Vagina (tissue), 2 donors: ENCODE results near the gene RAB19. TPM values are rescaled to one million over a fixed set of nuclear protein-coding genes. Genes with fewer than 3 reads are reported as not detected.
"Not testable (repeated sequence)": the region's sequence is repeated elsewhere in the genome, so short reads cannot be mapped to it uniquely, and the experiment has no call there.

ENCODE experiments used
- DNase-seq, 2 donors: peaks; one replicate each; pipeline ENCODE4 v3.0.0-alpha.2; 2017; ENCODE audit errors: extremely low spot score in 2 of 2
- H3K27ac ChIP-seq: fragments of 200-600 bp; sonication (generic); one replicate; pipeline ENCODE4 v1.5.1; 2019
- H3K27me3 ChIP-seq: fragments of 200-600 bp; sonication (generic); one replicate; pipeline ENCODE4 v1.5.1; 2019
- H3K36me3 ChIP-seq, 2 donors: fragments of 200-600 bp; sonication (generic); one replicate each; pipeline ENCODE4 v1.5.1; 2017 to 2019
- H3K4me1 ChIP-seq: fragments of 200-600 bp; sonication (generic); one replicate; pipeline ENCODE4 v1.5.1; 2019
- H3K4me3 ChIP-seq, 2 donors: fragments of 200-600 bp; sonication (generic); 1 replicate in 1 of 2; 2 replicates in 1 of 2; pipeline ENCODE4 v1.5.1; 2016 to 2019
- H3K9me3 ChIP-seq: fragments of 200-600 bp; sonication (generic); one replicate; pipeline ENCODE4 v1.5.1; 2019
- POLR2A ChIP-seq, 2 donors: fragments of 450-650 bp; IDR thresholded peaks; one replicate each; pipeline ENCODE4 v1.6.1; 2017; ENCODE audit warnings: antibody characterized with exemption in 2 of 2, mild to moderate bottlenecking in 2 of 2, moderate library complexity in 2 of 2
- POLR2AphosphoS5 ChIP-seq, 2 donors: sonication (generic); formaldehyde crosslinking; IDR thresholded peaks; one replicate each; pipeline ENCODE4 v1.9.0; 2017; ENCODE audit warnings: antibody characterized with exemption in 2 of 2, mild to moderate bottlenecking in 2 of 2, low read depth in 1 of 2; ENCODE audit not compliant: insufficient read depth in 1 of 2
- intact Hi-C: fragments of 100-400 bp; cut with DNase I; formaldehyde crosslinking; loops from one replicate; pipeline ENCODE4 v1.15.1; 2023
- total RNA-seq: library from RNA; depleted of rRNA; stranded (reverse); fragments of >200 nt; gene quantifications from one replicate; pipeline ENCODE4 v1.2.3, GENCODE V29; 2016
- TF ChIP-seq, protein P1 (sequence below), 3 experiments: fragments of 450-650 bp in 2 of 3; fragments of 200-600 bp in 1 of 3; sonication (generic) in 1 of 3; IDR thresholded peaks; one replicate each; pipeline ENCODE4 v1.5.1; 2017 to 2019; ENCODE audit warnings: antibody characterized with exemption in 3 of 3, mild to moderate bottlenecking in 2 of 3, moderate library complexity in 2 of 3

RAB19 gene
- total RNA-seq, 1 donor from 2014 or later, result not detected

DNA sequence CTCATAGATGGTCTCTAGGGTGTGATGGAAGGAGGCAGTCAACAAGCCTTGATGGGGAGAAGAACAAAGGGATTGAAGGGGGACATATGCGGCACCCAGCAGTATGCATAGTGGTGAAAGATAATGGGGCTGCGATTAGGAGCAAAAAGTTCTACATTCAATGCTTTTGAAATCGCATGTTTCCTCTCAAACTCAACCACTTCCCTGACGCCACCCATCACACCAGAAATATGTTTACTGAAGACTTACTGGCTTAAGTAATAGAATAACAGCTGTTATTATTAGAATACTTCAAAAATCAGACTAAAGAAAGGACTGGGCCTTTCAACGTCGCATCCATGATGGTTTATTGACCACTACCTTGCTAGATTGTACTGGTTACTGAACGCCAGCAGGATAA lies 44.0 kb downstream of the RAB19 start:
- Histone ChIP-seq H3K27ac (no peak overlapping the region), H3K36me3 (no peaks in the 10 kb centered on the region), H3K4me3 (no peak overlapping the region), H3K9me3 (no peaks in the 10 kb centered on the region), H3K4me1 (no peaks in the 10 kb centered on the region), H3K27me3 (no peaks in the 10 kb centered on the region)
- intact Hi-C loops, result no loop called here
- no peak for TF ChIP-seq POLR2AphosphoS5 (IDR thresholded peaks at IDR 0.05; ENCODE audit: insufficient read depth in 1 of 2, low read depth in 1 of 2)
- TF ChIP-seq, protein P1, sequence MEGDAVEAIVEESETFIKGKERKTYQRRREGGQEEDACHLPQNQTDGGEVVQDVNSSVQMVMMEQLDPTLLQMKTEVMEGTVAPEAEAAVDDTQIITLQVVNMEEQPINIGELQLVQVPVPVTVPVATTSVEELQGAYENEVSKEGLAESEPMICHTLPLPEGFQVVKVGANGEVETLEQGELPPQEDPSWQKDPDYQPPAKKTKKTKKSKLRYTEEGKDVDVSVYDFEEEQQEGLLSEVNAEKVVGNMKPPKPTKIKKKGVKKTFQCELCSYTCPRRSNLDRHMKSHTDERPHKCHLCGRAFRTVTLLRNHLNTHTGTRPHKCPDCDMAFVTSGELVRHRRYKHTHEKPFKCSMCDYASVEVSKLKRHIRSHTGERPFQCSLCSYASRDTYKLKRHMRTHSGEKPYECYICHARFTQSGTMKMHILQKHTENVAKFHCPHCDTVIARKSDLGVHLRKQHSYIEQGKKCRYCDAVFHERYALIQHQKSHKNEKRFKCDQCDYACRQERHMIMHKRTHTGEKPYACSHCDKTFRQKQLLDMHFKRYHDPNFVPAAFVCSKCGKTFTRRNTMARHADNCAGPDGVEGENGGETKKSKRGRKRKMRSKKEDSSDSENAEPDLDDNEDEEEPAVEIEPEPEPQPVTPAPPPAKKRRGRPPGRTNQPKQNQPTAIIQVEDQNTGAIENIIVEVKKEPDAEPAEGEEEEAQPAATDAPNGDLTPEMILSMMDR (IDR thresholded peaks at IDR 0.05), result no peak
- no peak for TF ChIP-seq POLR2A (IDR thresholded peaks at IDR 0.05)
- DNase-seq, result no peak

DNA sequence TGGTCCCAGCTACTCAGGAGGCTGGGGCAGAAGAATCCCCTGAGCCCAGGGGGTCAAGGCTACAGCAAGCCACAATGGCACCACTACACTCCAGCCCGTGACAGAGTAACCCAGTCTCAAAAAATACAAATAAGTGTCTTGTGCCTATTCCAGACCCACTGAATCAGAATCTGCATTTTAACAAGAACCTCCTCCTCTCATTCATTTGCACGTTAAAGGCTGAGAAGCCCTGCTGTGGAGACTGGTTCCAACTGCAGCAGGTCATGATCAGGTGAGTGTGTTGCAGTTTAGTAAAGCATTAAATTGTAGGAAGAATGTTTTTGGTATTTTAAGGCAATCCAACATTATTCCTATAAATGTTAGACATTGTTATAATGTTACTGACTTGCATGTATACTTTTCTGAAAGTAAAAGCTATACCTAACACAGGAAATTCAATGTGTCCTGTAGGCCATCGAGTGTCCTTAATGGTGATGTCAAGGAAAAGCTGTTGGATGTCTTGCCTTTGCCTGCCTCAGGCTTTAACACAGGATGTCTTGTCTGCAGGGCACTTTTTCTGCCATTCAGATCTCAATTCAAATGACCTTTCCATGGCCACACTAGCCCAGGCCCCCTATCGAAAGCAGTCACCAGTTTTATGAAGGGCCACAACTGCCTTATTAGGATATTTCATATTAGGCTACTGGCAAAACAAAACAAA lies 45.1 kb downstream of the RAB19 start:
- Histone ChIP-seq H3K36me3 (peaks cover 0 to 9% of the 10 kb centered on the region in 2 donors), H3K9me3 (no peaks in the 10 kb centered on the region), H3K4me3 (no peak overlapping the region), H3K27ac (no peak overlapping the region), H3K27me3 (no peaks in the 10 kb centered on the region), H3K4me1 (no peaks in the 10 kb centered on the region)
- intact Hi-C loops, result no loop called here
- TF ChIP-seq, protein P1 (IDR thresholded peaks at IDR 0.05), result no peak
- no peak for DNase-seq

DNA sequence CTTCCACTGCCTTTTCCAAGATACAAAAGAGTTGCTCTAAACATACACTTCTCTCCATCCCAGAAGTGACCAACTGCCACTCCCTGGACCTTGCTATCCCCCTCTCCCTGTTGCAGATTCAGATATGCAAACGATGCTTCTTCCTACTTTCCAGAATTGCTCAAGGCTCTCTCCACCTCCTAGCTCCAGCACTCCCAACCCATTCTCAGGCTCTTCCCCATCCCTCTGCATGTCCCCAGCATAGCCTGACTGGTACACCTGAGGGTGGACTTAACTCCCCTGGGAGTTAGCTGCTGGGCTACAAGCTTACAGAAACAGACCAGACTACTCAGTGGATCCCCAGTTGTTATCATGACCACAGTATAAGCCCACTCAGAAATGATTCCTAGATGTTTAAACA lies 47.9 kb downstream of the RAB19 start:
- Histone ChIP-seq H3K36me3 (peaks cover 0 to 26% of the 10 kb centered on the region in 2 donors), H3K27me3 (no peaks in the 10 kb centered on the region), H3K27ac (no peak overlapping the region), H3K9me3 (no peaks in the 10 kb centered on the region), H3K4me3 (no peak overlapping the region), H3K4me1 (no peaks in the 10 kb centered on the region)
- intact Hi-C loops, result no loop called here
- DNase-seq, result no peak
- TF ChIP-seq POLR2AphosphoS5 (IDR thresholded peaks at IDR 0.05; ENCODE audit: insufficient read depth in 1 of 2, low read depth in 1 of 2), result no peak
- TF ChIP-seq, protein P1 (IDR thresholded peaks at IDR 0.05), result no peak
- TF ChIP-seq POLR2A (IDR thresholded peaks at IDR 0.05), result no peak

DNA sequence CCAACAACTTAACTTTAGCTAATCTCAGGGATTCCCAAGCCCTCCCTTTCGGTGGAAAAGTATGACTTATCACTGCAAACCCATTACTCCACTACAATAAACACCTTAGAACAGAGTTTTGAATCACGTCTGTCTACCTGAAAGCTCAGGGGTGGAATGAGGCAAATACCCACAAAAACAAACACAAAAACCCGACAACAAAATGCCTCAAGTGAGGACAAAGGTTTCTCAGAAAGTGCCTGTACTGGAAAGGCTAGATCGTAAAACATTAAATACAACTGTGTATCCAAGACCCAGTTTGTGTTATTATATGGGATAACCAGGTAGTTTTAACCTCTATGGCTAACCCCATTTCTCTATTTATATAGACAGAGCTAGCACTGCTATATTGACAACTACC lies 49.4 kb downstream of the RAB19 start:
- Histone ChIP-seq H3K9me3 (no peaks in the 10 kb centered on the region), H3K4me3 (no peak overlapping the region), H3K36me3 (peaks cover 0 to 26% of the 10 kb centered on the region in 2 donors), H3K27ac (no peak overlapping the region), H3K4me1 (no peaks in the 10 kb centered on the region), H3K27me3 (no peaks in the 10 kb centered on the region)
- DNase-seq, result no peak
- intact Hi-C loops, result no loop called here
- TF ChIP-seq POLR2AphosphoS5 (IDR thresholded peaks at IDR 0.05; ENCODE audit: insufficient read depth in 1 of 2, low read depth in 1 of 2), result no peak

DNA sequence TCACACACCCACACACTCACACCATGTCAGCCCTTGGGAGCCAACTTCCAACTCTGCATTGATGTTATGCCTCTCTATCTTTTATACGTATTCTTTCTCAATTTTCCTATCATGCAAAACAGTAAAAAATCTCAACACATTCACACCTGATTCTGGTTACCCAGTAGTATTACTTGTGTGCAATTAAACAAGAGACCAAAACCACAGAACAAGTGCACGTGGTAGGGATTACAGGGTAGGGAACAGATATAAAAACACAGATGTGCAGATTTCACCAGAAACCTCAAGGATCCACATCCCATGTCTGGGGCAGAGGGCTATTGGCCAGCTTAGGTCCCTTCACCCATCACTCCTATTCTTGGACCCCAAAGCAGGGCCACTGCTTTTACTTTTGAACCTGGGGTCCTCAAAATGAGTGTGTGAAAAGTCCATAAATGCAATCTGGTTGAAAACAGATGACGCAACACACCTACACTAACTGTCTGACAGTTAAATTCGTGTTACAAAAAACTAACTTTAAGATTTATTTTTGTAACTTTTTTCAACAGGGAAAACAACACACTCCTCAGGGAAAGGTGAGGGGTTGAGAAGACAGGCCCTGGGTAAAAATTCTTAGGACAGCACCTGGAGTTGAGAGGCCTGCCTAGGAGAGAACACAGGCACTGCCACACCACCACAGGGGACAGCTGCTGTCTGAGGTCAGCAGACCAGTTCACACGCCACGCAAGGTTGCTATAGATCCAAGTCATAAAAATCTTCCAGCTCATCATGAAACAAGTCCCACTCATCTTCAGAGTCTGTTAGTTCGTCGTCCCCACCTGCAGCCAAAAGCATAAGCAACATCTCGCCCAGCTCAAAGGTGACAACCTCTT lies 50.2 kb downstream of the RAB19 start:
- DNase-seq, H3K27me3 ChIP-seq, intact Hi-C loops, H3K4me3 ChIP-seq, H3K27ac ChIP-seq, H3K4me1 ChIP-seq, H3K9me3 ChIP-seq: not testable (repeated sequence)
- peaks cover 0 to 29% of the 10 kb centered on the region in 2 donors for H3K36me3 ChIP-seq

DNA sequence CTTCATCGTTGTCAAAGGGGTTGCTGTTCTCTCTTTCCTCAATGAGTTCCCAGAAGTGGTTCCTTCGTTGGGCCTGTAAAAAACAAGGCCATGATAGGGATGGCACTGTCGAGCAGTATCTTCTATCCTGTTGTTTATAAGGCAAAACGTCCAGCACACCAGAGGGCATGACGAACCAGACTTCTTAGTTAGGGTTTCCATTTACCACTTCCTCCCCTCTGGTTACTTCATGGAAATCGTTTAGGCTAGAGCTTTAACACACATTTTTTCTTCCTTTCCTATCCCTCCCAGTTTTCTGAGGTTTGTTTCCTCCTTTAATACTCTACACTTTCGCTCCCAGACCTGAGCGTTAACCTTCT lies 50.8 kb downstream of the RAB19 start:
- Histone ChIP-seq H3K36me3 (peaks cover 0 to 30% of the 10 kb centered on the region in 2 donors), H3K27me3 (no peaks in the 10 kb centered on the region), H3K9me3 (no peaks in the 10 kb centered on the region), H3K4me1 (no peaks in the 10 kb centered on the region), H3K4me3 (no peak overlapping the region), H3K27ac (no peak overlapping the region)
- TF ChIP-seq POLR2A (IDR thresholded peaks at IDR 0.05) (no peak), POLR2AphosphoS5 (IDR thresholded peaks at IDR 0.05; ENCODE audit: insufficient read depth in 1 of 2, low read depth in 1 of 2) (no peak)
- TF ChIP-seq, protein P1 (IDR thresholded peaks at IDR 0.05), result no peak
- no peak for DNase-seq
- intact Hi-C loops, result no loop called here
